ENCODE measurements around the gene LRRC45.

The LRRC45 gene

DNA sequence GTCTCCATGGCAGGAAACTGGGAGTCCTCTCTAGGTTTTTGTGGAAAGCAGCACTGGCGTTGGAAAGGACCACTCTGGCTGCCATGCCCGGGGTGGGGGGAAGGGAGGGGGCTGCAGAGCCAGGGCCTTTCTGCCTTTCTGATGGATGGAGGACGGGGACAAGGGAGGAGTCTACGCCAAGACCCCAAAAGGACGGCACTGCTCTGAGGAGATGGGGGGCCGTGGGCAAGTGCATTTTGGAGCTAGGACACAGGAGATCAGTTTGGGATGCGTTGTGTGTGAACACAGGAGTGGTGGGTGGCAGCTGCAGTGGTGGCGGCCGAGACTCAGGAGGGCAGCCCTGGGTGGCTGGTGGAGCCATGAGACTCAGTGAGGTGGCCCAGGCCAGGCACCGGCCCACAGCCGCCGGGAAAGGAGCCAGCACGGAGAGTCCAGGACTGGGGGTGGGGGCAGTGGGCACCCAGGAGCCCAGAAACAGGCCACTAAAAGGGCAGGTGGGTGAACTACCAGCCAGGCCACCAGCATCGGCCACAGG, 2.5 kb upstream of the LRRC45 start:
- no peak for DNase-seq

DNA sequence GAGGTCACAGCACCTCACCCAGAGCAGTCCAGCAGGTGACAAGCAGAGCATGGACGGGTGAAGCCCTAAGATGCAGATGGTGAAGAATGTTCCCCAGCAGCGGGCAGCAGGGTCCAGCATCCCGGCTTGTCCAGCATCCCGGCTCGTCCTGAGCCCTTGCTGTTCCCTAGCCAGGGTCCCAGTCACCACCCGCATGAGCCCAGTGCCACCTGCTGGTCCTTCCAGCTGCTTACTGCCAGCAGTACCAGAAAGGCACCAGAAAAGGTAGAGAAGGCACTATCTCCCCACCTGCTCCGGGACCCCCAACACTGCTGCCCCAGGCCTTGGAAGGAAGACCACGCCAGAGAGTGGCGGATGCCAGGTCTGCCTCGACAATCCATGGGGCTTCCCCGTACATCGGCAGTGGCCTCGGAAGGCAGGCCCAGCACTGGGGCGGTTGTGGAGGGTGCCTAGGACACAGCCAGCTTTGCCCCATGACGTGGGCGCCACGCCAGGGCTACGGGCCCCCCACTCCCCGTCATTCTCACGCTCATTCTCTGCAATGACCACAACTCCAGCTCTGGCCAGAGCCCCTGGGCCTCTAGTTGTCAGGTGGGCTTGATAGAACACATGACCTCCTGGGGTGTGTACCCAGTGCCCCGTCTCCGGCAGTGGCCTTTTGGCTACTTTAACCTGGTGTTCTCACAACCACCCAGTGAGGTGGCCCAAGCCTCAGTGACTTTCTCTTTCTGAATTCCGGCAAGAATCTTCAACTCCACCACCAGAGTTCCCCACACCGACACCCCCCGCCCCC, 1.8 kb upstream of the LRRC45 start:
- peak; percentile 45 for DNase-seq

DNA sequence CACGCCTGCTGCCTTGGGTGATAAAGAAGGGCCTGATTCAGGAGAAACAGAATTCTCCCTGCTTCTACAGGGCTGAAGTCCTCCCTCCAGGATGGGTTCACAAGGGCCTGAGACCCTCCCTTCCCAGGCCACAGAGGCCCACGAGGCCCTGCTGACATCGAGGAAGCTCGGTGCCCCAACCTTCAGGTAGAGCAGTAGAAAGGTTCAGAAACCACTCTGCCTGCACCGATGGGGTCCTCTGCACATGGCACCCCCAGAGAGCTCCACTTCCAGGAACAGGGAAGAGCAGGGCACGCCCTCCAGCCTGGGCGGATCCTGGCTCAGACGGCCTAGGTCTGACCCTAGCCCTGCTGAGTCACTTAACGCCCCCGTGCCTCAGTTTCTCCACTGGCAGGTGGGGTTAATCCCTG, 1.2 kb upstream of the LRRC45 start:
- no peak for DNase-seq

DNA sequence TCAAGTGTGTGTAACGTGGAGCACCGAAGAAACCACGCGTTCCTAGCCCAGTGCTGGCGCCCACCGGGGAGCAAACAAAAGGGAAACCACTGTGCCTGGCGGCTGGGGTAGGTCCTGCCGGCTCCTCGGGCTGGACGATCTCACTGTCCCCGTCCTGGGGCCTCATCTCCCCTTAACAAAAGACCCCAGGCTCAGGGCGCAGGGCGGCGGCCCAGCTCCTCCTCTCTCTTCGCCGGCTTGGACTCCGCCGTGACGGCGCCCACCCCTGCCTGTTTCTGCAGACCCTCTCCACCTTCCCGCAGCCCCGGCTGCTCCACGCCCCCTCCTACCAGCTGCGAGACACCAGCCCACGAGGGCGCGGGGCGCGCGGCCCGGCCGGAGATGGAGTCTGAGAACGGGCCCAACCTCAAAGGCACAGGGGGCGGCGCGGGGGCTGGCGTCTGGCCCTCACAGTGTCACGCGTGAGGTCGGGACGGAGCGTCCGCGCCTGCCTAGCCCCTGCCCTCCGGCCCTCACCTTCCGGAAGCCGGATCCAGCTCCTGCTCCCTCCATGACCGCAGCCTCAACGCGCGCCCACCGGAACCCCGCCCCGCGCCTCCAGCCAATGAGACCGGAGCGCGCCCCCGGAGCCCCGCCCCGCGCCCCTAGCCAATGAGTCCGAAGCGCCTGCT, 660 bp upstream of the LRRC45 start, which contains the start of gene CENPX:
Gene CENPX, minus strand, starts transcription at position 569 of the 671 bp plus-strand sequence. Its CDS starts 17 bp downstream, at position 552.
- DNase-seq, result no peak

- DNase-seq, result no peak
Measured at GRCh38 chr17:82023447-82024241, 539 bp downstream of the LRRC45 start.

GRCh38 chr17:82024859-82025258, 1.8 kb downstream of the LRRC45 start:
- DNase-seq, result no peak

DNA sequence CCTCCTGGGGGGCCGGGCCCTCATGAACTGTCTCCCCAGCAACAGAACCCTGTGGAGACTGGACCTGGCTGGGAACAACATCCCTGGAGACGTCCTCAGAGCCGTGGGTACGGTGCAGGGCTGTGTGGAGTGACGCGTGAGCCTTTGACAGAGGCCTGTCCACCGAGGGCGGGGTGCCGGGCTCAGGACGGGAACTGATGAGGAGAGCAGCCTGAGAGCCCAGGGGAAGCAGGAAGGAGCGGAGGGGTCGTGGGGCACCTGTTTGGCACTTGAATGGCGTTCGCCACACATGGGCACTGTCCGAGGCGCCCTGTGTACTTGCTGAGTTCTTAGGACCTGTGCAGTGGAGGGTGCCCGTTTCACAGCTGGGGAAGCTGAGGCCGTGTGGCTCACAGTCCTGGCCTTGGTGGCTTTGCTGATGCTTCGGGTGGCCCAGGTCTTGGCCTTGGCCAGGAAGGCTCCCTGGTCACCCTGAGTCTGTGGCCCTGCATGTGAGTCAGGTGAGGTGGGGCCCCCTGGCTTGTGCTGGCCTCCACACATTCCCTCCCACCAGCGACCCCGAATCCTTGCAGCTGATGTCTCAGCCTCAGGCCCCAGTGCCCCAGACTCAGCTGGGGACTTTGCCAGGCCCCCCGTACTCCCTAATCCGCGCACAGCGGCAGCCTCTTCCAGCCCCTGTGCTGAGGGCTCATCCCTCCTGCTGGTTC, 2.4 kb downstream of the LRRC45 start:
- no peak for DNase-seq

GRCh38 chr17:82028246-82028645, 5.1 kb downstream of the LRRC45 start:
- no peak for DNase-seq

GRCh38 chr17:82028966-82029365, 5.9 kb downstream of the LRRC45 start:
- DNase-seq, result no peak

- DNase-seq, result no peak
Measured at GRCh38 chr17:82029391-82029790, 6.3 kb downstream of the LRRC45 start.

GRCh38 chr17:82029990-82030469, 6.9 kb downstream of the LRRC45 start:
- DNase-seq, result no peak

GRCh38 chr17:82030470-82031302, 7.6 kb downstream of the LRRC45 start:
- DNase-seq, result peak; percentile 68

- no peak for DNase-seq
Measured at GRCh38 chr17:82031303-82031884, 8.3 kb downstream of the LRRC45 start, which contains the start of gene RAC3. TSS of gene RAC3 (plus strand) at chr17:82031678. CDS start at chr17:82031762, 84 bp downstream.

- no peak for DNase-seq
Measured at GRCh38 chr17:82031885-82032627, 9.0 kb downstream of the LRRC45 start.

DNA sequence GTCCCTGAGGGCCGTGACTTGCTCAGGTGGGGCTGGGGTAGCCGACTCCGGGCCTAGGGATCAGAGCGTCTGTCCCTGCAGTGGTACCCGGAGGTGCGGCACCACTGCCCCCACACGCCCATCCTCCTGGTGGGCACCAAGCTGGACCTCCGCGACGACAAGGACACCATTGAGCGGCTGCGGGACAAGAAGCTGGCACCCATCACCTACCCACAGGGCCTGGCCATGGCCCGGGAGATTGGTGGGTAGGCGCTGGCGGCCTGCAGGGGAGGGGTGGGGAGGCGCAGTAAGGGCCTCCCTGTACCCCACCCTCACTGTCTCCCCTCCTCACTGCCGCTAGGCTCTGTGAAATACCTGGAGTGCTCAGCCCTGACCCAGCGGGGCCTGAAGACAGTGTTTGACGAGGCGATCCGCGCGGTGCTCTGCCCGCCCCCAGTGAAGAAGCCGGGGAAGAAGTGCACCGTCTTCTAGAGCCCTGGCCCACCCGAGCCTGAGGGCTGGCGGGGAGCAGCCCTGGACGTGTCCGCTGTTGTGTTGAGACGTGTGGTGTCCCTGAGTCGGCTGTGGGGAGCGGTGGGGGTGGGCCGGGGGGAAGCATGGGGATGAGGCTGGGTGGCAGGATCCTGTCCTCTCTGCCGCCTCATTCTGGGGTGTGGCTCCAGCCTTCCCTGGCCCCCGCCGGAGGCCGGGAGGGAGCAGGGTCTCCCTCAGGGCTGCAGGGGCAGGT, 10.4 kb downstream of the LRRC45 start:
- DNase-seq, result no peak

DNA sequence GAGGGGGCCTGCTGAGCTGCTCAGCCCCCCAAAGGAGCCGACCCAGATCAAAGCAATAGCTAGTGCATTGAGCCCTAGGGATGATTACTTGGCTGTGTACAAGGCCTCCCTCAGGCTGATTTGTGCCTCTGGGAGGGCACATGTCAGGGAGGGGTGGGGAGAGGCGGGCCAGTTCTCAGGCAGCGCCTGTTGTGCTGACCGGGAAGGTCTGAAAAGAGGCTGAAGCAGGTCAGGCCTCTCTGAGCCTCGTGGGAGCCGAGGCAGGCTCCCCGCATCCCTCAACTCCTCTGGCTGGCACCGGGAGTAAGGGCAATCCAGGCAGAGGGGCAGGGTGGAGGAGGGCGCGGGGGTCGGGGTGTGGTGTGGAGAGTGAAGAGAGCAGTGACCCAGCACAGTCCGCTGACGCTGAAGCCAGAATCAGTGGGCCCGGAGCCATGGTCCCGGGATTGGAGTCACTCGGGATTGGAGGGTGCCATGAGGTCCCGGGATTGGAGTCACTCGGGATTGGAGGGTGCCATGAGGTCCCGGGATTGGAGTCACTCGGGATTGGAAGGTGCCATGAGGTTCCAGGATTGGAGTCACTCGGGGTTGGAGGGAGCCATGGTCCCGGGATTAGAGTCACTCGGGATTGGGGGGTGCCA, 11.4 kb downstream of the LRRC45 start:
- no peak for DNase-seq

GRCh38 chr17:82035488-82035887, 12.4 kb downstream of the LRRC45 start:
- DNase-seq, result no peak

- DNase-seq, result no peak
Measured at GRCh38 chr17:82035956-82036633, 13.0 kb downstream of the LRRC45 start.

Measured in activated CD4-positive, alpha-beta T cell treated with anti-CD3 and anti-CD28 coated beads for 1 hour (primary cell).